Progenitor cell of endocrine pancreas (in vitro differentiated cells): ENCODE results near the gene YTHDF2. TPM values are rescaled to one million over a fixed set of nuclear protein-coding genes. Genes with fewer than 3 reads are reported as not detected.
"Not testable (repeated sequence)": the region's sequence is repeated elsewhere in the genome, so short reads cannot be mapped to it uniquely, and the experiment has no call there.

Experiments used
- DNase-seq: peaks from one replicate; pipeline ENCODE4 v3.0.0; 2021; ENCODE audit warnings: low spot score; ENCODE audit not compliant: unreplicated experiment
- H3K27ac Mint-ChIP-seq: 2 replicates; pipeline ENCODE4 v1.8.0; 2021; ENCODE audit warnings: mild to moderate bottlenecking, moderate library complexity, mixed read lengths
- H3K27me3 Mint-ChIP-seq: 2 replicates; pipeline ENCODE4 v1.8.0; 2021; ENCODE audit warnings: mixed read lengths
- H3K36me3 Mint-ChIP-seq: 2 replicates; pipeline ENCODE4 v1.8.0; 2022; ENCODE audit warnings: mixed read lengths; ENCODE audit not compliant: insufficient read depth
- H3K4me1 Mint-ChIP-seq: 2 replicates; pipeline ENCODE4 v1.8.0; 2021; ENCODE audit warnings: low read depth, mixed read lengths
- H3K4me3 Mint-ChIP-seq: 2 replicates; pipeline ENCODE4 v1.8.0; 2021; ENCODE audit warnings: low read depth, mild to moderate bottlenecking, moderate library complexity, mixed read lengths
- H3K9me3 Mint-ChIP-seq: 2 replicates; pipeline ENCODE4 v1.8.0; 2021; ENCODE audit warnings: low read depth, mixed read lengths
- total RNA-seq: library from RNA; stranded (reverse); gene quantifications from 2 replicates; pipeline ENCODE4 v1.2.1, GENCODE V29; 2021
- TF ChIP-seq, protein P1 (sequence below): fragments of 200-600 bp; sonication (generic); IDR thresholded peaks from one replicate; pipeline ENCODE4 v1.5.0; 2021; ENCODE audit warnings: antibody characterized with exemption, mild to moderate bottlenecking; ENCODE audit not compliant: unreplicated experiment

YTHDF2 gene
- total RNA-seq, 1 donor from 2014 or later, result 135 TPM

- peaks cover 9% of the 10 kb centered on the region for H3K36me3 Mint-ChIP-seq
- H3K4me1 Mint-ChIP-seq, result peaks cover 2% of the 10 kb centered on the region
- TF ChIP-seq, protein P1, sequence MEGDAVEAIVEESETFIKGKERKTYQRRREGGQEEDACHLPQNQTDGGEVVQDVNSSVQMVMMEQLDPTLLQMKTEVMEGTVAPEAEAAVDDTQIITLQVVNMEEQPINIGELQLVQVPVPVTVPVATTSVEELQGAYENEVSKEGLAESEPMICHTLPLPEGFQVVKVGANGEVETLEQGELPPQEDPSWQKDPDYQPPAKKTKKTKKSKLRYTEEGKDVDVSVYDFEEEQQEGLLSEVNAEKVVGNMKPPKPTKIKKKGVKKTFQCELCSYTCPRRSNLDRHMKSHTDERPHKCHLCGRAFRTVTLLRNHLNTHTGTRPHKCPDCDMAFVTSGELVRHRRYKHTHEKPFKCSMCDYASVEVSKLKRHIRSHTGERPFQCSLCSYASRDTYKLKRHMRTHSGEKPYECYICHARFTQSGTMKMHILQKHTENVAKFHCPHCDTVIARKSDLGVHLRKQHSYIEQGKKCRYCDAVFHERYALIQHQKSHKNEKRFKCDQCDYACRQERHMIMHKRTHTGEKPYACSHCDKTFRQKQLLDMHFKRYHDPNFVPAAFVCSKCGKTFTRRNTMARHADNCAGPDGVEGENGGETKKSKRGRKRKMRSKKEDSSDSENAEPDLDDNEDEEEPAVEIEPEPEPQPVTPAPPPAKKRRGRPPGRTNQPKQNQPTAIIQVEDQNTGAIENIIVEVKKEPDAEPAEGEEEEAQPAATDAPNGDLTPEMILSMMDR, result no peak
- H3K9me3 Mint-ChIP-seq, result no peaks in the 10 kb centered on the region
- H3K4me3 Mint-ChIP-seq, result no peak overlapping the region
- no peak for DNase-seq
- H3K27ac Mint-ChIP-seq, result no peak overlapping the region
- no peaks in the 10 kb centered on the region for H3K27me3 Mint-ChIP-seq
Observed at GRCh38 chr1:28718586-28719331, 18.0 kb upstream of the YTHDF2 start.

DNA sequence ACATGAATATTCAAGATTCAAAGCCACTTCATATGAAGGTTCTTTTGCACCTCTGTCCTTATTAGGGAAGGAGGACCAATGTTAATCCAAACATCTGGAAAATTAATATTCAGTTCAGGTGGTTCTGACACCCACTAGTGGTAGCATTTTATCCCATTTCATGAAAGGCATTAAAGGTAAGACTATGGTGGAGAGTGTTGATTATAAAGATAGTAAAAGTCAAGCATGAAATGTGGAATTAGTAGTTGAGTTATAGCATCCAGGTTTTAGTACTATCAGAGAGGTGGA is 17.5 kb upstream of the YTHDF2 start:
- no peak for DNase-seq
- TF ChIP-seq, protein P1, result no peak
- Mint-ChIP-seq H3K27me3 (no peaks in the 10 kb centered on the region), H3K9me3 (no peaks in the 10 kb centered on the region), H3K4me1 (peaks cover 2% of the 10 kb centered on the region), H3K4me3 (no peak overlapping the region), H3K36me3 (peaks cover 7% of the 10 kb centered on the region), H3K27ac (no peak overlapping the region)

DNA sequence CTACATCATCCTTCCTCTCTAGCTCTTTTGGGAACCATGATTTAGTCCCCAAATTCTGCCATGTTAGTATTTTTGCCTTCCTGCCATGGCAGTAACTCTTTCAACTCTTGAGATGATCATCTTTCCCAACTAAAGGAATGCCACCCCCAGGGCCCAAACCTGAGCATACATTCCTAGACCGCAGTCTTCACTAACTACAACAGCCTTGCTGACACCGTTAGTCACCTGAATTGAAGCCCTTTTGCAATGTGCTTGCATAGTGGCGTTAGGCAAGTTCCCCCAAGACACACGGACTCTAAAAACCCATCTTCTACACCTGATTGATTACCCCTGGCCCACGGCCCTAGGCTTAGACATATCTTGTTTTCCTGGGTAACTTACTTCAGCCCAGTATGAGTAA is 16.4 kb upstream of the YTHDF2 start:
- Mint-ChIP-seq H3K4me1 (peaks cover 4% of the 10 kb centered on the region), H3K4me3 (no peak overlapping the region), H3K36me3 (no peaks in the 10 kb centered on the region), H3K27me3 (no peaks in the 10 kb centered on the region), H3K9me3 (no peaks in the 10 kb centered on the region), H3K27ac (peak overlapping the region; percentile 69)
- TF ChIP-seq, protein P1, result no peak
- no peak for DNase-seq

DNA sequence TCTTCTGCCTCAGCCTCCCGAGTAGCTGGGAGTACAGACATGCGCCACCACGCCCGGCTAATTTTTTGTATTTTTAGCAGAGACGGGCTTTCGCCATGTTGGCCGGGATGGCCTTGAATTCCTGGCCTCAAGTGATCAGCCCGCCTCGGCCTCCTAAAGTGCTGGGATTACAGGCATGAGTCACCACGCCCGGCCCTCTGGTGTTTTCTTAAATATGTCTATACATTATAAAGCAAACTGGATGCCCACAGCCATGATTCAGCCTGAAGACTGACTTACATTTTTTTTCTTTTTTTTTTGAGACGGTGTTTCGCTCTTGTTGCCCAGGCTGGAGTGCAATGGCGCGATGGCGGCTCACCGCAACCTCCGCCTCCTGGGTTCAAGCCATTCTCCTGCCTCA is 14.8 kb upstream of the YTHDF2 start:
- H3K27me3 Mint-ChIP-seq, H3K4me1 Mint-ChIP-seq, H3K9me3 Mint-ChIP-seq, H3K36me3 Mint-ChIP-seq, H3K27ac Mint-ChIP-seq, DNase-seq, H3K4me3 Mint-ChIP-seq: not testable (repeated sequence)

- not testable (repeated sequence) for H3K4me3 Mint-ChIP-seq, H3K4me1 Mint-ChIP-seq, H3K27ac Mint-ChIP-seq, H3K9me3 Mint-ChIP-seq, H3K36me3 Mint-ChIP-seq, DNase-seq, H3K27me3 Mint-ChIP-seq
Observed at GRCh38 chr1:28725365-28725764, 11.4 kb upstream of the YTHDF2 start.

GRCh38 chr1:28735961-28736449 is 735 bp upstream of the YTHDF2 start:
- Mint-ChIP-seq H3K4me1 (peaks cover 37% of the 10 kb centered on the region), H3K9me3 (no peaks in the 10 kb centered on the region)

More at GRCh38 chr1:28735961-28736449, 735 bp upstream of the YTHDF2 start:
- TF ChIP-seq, protein P1, result no peak
- Mint-ChIP-seq H3K27ac (peak overlapping the region; percentile 100), H3K36me3 (peaks cover 20% of the 10 kb centered on the region), H3K4me3 (peak overlapping the region; percentile 100), H3K27me3 (no peaks in the 10 kb centered on the region)
- DNase-seq, result no peak
